GM21576 (cell line): ENCODE results near the gene OR2S2.
"Not testable (repeated sequence)": the region's sequence is repeated elsewhere in the genome, so short reads cannot be mapped to it uniquely, and the experiment has no call there.

Experiments
- ATAC-seq: cut with Tn5 transposase; IDR thresholded peaks from one replicate; pipeline ENCODE4 v1.9.1; 2021; ENCODE audit warnings: mild to moderate bottlenecking, moderate library complexity; ENCODE audit not compliant: unreplicated experiment

Gene OR2S2

DNA sequence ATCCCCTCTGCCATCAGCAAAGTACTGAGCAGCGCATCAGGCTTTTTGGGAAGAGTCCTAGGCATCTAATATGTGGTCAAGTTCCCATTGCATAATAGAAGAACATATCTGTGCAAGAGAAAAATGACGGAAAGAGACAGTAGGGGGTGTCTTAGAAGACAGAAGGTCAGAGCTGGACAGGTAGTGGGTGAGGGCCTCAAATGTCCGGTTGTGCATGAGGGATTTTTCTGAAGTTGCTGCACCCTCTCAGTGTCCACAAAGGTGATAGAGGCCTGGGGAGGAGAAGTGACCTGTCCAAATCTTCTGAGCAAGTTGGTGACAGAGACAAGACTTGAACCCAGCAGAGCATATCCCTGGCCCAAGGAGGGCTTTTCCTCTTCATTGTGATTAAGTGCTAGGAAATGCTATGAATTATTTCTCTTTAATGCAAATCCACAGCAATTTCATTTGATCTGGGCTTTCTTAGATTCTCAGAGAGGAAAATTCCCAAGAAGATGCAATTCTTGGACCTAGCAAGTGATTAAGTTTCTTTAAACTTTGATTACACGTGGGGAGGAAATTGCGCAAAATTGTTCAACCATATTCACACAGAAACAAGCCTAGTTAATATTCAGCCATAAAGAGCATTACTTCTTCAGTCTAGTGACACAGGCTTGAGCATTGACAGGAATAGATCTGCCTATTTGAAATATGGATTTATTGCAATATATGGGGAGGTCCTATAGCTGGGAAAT, at the start of gene OR2S2:
TSS of gene OR2S2 (minus strand) at position 51 of the 734 bp plus-strand sequence. CDS start 56 bp downstream, outside the sequence.
- no peak for ATAC-seq

DNA sequence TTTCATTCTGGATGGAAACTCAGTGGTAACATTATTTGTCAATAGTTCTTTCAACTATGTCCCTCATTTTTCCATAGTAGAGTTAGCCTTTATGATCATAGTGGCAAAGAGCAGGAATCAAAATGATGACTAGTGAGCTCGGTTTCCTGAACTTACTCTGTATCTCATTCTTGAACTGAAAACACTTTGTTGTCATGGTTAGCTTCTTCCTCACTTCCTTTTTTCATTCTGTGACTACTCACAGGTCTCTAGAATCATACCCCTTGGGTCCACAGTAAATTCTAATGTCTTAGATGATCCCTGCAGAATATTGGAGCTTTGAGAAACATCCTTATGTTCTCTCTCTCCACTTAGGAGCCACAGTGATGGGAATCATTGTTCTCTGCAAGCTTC, 49.4 kb upstream of the OR2S2 start:
- ATAC-seq, result no peak

GRCh38 chr9:36006549-36007315, 48.8 kb upstream of the OR2S2 start:
- no peak for ATAC-seq

DNA sequence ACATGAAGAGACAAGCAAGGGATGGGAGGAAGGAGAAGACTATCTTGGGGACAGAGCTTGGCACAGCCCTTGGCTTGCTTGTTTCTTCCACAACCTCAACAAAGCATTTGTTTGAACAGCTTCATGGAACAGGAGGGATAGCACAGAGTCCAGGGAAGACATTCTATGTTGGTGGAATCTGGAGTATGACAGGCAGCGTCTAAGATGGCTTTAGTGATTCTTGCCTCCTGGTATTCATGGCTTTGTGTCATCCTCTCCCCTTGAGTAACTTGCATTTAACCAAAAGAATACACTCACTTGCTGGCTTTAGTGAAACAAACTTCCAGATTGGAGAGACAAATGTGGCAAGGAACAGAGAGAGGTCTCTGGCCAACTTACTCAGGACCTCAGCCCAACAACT, 47.9 kb upstream of the OR2S2 start:
- no peak for ATAC-seq

- ATAC-seq, result no peak
Measured at GRCh38 chr9:35998333-35998732, 40.4 kb upstream of the OR2S2 start.

DNA sequence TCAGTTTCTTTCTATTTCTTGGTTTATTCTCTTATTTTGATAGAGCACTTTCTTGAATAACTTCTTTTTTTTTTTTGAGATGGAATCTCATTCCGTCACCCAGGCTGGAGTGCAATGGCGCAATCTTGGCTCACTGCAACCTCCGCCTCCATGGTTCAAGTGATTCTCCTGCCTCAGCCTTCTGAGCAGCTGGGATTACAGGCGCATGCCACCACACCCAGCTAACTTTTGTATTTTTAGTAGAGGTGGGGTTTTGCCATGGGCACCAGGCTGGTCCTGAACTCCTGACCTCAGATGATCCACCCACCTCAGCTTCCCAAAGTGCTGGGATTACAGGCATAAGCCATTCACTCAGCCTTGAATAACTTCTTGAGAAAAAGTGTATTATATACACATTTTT, 39.1 kb upstream of the OR2S2 start:
- not testable (repeated sequence) for ATAC-seq

DNA sequence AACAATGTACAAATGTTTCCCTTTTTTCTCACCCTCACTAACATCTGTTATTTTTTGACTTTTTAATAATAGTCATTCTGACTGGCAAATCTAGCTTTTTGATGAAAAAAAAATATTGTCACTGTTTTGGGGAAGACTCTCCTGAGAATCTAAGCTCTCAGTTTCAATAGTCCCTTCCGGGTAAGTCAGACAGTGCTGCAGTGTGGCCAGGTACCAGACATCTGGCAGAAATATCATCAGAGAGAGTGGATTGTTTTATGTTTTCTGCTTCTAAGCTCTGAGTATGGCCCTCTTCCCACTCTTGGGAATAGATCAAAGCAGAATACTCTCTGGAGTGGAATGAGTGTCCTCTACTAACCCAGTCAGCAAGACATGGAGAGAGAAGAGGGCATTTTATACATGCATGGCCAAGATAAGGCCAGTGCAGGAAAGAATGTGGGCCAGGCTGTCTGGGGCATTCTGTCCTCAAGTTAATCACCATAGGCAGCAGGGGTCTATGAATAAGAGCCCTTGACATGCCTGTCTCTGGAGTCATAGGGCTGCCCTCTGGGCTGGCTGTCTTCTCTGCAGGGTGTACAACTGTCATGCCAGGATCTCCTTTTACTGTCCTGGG, 38.5 kb upstream of the OR2S2 start:
- no peak for ATAC-seq

- no peak for ATAC-seq
Measured at GRCh38 chr9:35994959-35995358, 37.0 kb upstream of the OR2S2 start.

GRCh38 chr9:35993976-35994720, 36.2 kb upstream of the OR2S2 start:
- ATAC-seq, result no peak

DNA sequence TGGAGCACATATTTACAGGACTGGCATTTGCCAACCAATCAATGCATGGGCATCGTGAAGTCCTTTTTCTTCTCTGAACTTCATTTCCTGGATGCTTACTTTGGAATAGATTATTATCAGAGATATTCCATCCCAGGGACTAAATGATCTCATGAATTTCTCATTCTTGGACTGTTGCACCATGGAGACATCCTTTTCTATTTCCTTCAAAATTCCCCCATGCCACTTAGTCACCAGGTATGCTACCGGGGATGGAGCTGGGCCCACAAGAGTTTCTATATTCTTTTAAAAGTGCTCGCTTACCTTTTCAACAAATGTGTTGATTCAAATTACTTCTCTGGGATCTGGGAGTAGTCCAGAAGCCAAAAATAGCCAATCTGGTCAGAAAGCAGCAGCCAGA, 35.2 kb upstream of the OR2S2 start:
- ATAC-seq, result not testable (repeated sequence)

DNA sequence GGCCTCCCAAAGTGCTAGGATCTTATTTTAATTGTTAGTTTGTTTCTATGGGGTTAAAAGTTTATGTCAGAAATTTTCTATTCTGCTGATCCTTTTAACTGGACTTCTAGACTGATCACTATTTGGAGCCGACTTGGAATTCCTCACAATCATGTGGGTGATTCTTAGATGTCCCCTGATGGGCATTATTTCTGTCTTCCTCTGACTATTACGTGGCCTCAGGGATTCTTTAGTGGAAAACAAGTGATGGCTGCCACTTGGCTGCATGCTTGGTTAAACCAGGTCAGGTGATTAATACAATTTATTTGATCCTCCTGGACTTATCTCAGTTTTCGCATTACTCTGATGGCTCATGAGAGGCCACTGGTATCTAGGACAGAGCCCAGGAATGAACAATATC, 32.2 kb upstream of the OR2S2 start:
- ATAC-seq, result no peak

DNA sequence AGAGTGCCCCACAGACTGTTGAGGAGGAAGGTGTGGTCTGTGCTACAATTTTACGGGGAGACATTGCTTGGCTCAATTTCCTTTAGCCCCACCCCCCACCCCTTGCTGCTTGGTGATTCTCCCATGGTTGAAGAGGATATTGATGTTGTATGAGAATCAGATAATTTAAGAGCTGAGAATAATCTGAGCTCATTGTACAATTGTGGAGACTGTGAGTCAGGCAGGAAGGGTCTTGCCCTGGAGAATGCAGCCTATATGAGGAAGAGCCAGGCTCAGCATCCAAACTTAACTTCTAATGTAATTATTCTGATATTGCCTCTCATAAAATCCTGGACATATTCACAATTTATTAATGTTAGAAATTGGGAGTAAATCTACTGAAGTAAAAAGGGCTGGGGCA, 26.1 kb upstream of the OR2S2 start:
- no peak for ATAC-seq

DNA sequence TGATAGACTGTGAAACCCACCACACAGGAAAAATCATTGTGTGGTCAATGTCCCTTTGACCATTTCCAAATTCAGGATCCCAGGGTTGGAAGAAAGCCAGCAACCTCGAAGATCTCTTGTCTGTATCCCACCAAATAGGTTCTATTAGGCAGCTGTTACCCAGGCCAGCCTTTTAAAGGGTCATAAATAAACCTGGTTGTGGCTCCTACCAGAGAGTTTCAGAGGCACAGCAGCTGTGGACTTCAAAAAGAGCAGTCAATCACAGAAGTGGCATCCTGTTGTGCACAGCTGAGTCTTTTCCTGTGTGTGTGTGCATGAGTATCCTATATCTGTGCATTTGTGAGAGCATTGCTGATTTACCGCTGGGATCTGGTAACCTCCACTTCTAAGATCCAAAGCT, 23.7 kb upstream of the OR2S2 start:
- no peak for ATAC-seq

DNA sequence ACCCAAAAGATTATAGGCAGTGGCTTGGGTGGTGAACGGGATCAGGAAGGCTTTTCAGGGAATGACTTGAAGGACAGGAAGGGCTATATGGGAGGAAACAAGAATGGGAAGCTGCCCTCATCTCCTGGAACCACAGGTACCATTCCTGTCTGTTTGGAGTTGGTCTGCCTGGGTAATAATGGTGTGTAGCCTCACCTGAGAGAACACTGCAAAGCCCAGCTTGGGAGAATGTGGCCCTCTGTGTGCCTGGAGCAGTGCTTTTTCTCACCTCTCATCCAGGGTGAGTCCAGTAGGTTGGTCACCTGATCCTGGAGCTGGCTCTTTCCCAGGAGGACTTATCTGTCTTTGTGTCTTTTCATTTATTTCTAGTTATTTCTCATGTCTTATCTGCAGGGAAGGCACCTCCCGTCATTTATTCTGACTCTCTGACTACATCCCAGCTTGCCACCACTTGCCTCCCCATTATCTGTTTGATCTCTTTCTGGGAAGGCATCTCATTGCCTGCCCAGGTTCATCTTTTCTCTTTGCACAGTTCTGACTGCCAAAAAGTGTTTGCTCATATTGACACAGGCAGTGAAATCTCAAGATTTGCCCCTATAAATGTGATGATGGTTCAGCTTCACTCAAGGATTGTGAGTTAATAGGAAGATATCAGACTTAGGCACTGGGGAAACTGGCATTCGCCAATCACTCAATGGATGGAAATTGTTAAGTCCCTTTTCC, 22.5 kb upstream of the OR2S2 start:
- ATAC-seq, result no peak

DNA sequence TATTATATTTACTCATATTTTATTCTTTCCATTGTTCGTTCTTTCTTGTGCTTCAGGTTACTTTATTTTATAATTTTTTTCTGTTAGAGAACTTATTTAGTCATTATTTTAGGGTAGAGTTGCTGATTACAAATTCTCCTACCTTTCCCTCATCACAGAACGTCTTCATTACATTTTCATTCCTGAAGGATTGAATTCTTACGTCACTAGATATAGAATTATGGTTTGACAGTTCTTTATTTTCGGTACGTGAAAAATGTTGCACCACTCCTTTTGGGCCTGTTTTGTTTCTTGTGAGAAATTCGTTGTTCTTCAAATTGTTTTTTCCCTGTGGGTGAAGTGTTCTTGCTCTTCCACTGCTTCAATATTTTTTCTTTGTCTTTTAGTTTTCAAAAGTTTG, 20.8 kb upstream of the OR2S2 start:
- ATAC-seq, result no peak

DNA sequence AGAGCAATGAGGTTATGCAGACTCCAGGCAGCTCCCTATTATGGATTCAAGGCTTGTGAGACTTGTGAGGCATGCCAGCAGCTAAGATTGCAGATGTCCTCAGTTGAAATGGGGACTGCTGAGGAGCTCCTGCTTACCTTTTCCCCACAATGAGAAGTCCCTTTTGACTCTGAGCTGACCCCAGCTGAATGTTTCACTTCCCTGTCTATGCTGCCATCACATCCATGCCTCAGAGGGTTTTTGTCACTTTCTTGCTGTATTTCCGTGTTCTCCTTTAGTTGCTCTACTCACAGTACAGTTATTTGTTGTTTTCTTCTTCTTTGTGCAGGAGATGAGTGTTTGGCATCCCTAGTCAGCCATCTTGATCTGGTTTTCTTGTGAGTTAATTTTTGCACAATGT, 18.8 kb upstream of the OR2S2 start:
- no peak for ATAC-seq

DNA sequence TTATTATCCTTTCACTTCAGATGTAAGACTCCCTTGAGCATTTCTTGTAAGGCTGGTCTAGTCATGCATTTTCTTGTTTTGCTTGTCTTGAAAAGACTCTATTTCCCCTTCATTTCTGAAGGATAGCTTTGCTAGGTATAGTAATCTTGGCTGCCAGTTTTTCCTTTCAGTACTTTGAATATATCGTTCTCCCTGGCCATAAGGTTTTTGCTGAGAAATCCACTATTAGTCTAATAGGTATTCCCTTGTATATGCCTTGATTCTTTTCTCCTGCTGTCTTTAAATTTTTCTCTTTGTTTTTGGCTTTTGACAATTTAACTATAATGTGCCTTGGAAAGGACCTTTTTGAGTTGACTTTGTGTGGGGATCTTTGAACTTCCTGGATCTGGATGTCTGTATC, 16.8 kb upstream of the OR2S2 start:
- no peak for ATAC-seq

DNA sequence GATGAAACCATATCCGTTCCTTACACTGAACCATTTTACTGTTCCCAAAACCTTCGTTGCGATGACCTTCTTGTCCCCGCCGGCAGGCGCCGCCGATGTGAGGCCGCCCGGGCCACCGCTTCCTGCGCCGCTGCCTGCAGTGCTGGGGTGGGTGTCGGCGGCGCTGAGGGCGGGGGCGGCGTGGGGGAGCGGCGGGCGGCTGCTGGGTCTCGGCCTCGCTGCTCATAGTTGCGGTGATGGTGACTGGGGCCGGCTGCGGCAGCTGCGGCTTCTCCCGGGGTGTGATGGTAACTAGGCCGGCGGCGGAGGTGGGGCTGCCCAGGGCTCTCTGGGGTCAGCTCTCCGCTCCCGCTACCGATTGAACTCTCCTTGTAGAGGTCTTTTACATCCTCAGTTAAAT, 14.1 kb upstream of the OR2S2 start:
- ATAC-seq, result no peak

DNA sequence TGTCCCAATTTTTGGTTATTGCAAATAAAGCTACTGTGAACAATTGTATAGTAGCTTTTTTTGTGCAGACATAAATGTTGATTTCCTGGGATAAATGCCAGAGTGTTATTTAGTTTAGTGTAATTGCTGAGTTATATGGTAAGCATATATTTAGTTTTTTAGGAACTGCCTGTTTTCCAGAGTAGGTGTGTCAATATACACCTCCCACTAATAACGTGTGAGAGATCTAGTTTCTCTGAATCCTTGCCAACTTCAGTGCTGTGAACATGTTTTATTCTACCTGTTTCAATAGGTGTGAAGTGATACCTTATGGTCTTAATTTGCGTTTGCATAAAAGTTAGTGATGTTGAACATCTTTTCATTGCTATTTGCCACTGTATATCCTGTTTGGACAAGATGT, 9.1 kb upstream of the OR2S2 start:
- no peak for ATAC-seq

GRCh38 chr9:35966433-35966832, 8.5 kb upstream of the OR2S2 start:
- no peak for ATAC-seq

DNA sequence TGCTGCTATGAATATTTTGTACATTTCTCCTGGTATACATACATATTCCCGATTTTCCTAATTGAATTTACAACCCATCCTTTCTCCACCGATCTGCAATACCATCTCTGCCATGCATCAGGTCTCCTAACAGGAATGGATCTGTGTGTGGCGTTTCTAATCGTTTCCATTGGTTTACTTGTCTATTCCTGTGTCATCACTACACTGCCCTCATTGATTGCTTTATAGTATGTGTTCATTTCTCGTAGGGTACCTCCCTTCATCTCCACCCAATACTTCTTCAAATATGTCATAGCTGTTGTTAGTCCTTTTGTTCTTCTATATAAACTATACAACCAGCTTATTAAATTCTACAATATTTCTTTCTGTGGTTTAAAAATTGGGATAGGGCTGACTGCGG, 7.1 kb upstream of the OR2S2 start:
- no peak for ATAC-seq
